CD4-positive, alpha-beta T cell treated with Interleukin-17A for 4 hours (primary cell): ENCODE measurements around the gene CCDC57.

Source experiments
- DNase-seq: peaks from one replicate; pipeline ENCODE4 v3.0.0-alpha.2; 2020; ENCODE audit warnings: mixed read lengths

The CCDC57 gene

GRCh38 chr17:82101767-82102679 lies 110.6 kb downstream of the CCDC57 start:
- no peak for DNase-seq

- DNase-seq, result no peak
Observed at GRCh38 chr17:82101301-82101715, 111.3 kb downstream of the CCDC57 start.

GRCh38 chr17:82100502-82101298 lies 111.9 kb downstream of the CCDC57 start:
- no peak for DNase-seq

- no peak for DNase-seq
Observed at GRCh38 chr17:82098939-82099763, 113.5 kb downstream of the CCDC57 start.

- DNase-seq, result peak; percentile 96
Observed at GRCh38 chr17:82098169-82098938, 114.3 kb downstream of the CCDC57 start, which contains the start of gene FASN. Gene FASN (minus strand): TSS chr17:82098236. CDS start chr17:82096445, 1,791 bp downstream.

- DNase-seq, result no peak
Observed at GRCh38 chr17:82097919-82098168, 114.8 kb downstream of the CCDC57 start.

- DNase-seq, result peak; percentile 25
Observed at GRCh38 chr17:82097184-82097918, 115.3 kb downstream of the CCDC57 start.

GRCh38 chr17:82096709-82097183 lies 115.9 kb downstream of the CCDC57 start:
- no peak for DNase-seq

- DNase-seq, result no peak
Observed at GRCh38 chr17:82095777-82096708, 116.6 kb downstream of the CCDC57 start.

GRCh38 chr17:82094931-82095776 lies 117.5 kb downstream of the CCDC57 start:
- no peak for DNase-seq

GRCh38 chr17:82092995-82093751 lies 119.5 kb downstream of the CCDC57 start:
- peak; percentile 0 for DNase-seq

- DNase-seq, result no peak
Observed at GRCh38 chr17:82092628-82092994, 120.0 kb downstream of the CCDC57 start.

- no peak for DNase-seq
Observed at GRCh38 chr17:82092094-82092586, 120.5 kb downstream of the CCDC57 start.

- no peak for DNase-seq
Observed at GRCh38 chr17:82091264-82092066, 121.2 kb downstream of the CCDC57 start.

GRCh38 chr17:82090549-82091263 lies 121.9 kb downstream of the CCDC57 start:
- peak; percentile 1 for DNase-seq

- DNase-seq, result peak; percentile 1
Observed at GRCh38 chr17:82089723-82090548, 122.7 kb downstream of the CCDC57 start.
